Astrocyte (in vitro differentiated cells and primary cell): ENCODE data around the gene GLT8D1.

Experiments
- CTCF ChIP-seq: IDR thresholded peaks from 2 replicates; pipeline ENCODE4 v1.5.1; 2011; ENCODE audit warnings: low read depth, mild to moderate bottlenecking, inconsistent platforms, low read length, moderate library complexity; ENCODE audit not compliant: insufficient read depth
- EZH2 ChIP-seq: IDR thresholded peaks from 2 replicates; pipeline ENCODE4 v1.6.1; 2012; ENCODE audit warnings: mild to moderate bottlenecking, low read length, inconsistent platforms; ENCODE audit not compliant: insufficient read depth

- TF ChIP-seq CTCF (no peak), EZH2 (no peak)
Measured at GRCh38 chr3:52688266-52688665, 17.3 kb downstream of the GLT8D1 start.
